ENCODE results near the gene TMPRSS3.

TMPRSS3 gene

DNA sequence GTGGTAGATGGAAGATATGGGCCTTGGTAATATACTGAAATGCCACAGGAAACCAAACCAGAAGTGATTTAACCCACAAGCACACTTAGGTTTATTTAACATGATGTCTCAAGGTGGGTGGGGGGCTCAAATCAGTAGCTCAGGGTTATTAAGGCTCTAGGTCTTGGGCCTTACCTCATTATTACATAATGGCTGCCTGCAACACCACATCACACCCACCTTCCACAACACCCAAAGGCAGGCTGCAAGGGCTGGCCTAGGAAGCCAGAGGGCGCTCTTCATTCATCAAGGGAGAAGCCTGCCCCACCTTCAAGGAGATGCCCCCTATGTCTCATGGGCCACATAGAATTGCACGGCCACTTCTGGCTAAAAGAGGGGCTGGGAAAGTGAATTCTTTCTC is 35.5 kb downstream of the TMPRSS3 start:
- DNase-seq (ENCODE audit: low read depth), result no peak
- TF ChIP-seq, protein P1, sequence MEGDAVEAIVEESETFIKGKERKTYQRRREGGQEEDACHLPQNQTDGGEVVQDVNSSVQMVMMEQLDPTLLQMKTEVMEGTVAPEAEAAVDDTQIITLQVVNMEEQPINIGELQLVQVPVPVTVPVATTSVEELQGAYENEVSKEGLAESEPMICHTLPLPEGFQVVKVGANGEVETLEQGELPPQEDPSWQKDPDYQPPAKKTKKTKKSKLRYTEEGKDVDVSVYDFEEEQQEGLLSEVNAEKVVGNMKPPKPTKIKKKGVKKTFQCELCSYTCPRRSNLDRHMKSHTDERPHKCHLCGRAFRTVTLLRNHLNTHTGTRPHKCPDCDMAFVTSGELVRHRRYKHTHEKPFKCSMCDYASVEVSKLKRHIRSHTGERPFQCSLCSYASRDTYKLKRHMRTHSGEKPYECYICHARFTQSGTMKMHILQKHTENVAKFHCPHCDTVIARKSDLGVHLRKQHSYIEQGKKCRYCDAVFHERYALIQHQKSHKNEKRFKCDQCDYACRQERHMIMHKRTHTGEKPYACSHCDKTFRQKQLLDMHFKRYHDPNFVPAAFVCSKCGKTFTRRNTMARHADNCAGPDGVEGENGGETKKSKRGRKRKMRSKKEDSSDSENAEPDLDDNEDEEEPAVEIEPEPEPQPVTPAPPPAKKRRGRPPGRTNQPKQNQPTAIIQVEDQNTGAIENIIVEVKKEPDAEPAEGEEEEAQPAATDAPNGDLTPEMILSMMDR (conservative IDR thresholded peaks at IDR 0.05; ENCODE audit: low read length), result no peak
- H3K4me3 ChIP-seq (ENCODE audit: low read length), result no peak overlapping the region

- TF ChIP-seq, protein P1 (conservative IDR thresholded peaks at IDR 0.05; ENCODE audit: low read length), result no peak
- H3K4me3 ChIP-seq (ENCODE audit: low read length), result no peak overlapping the region
- no peak for DNase-seq (ENCODE audit: low read depth)
Measured at GRCh38 chr21:42358937-42359336, 36.9 kb downstream of the TMPRSS3 start.

- no peak overlapping the region for H3K4me3 ChIP-seq (ENCODE audit: low read length)
- TF ChIP-seq, protein P1 (conservative IDR thresholded peaks at IDR 0.05; ENCODE audit: low read length), result no peak
- no peak for DNase-seq (ENCODE audit: low read depth)
Measured at GRCh38 chr21:42358261-42358660, 37.6 kb downstream of the TMPRSS3 start.

DNA sequence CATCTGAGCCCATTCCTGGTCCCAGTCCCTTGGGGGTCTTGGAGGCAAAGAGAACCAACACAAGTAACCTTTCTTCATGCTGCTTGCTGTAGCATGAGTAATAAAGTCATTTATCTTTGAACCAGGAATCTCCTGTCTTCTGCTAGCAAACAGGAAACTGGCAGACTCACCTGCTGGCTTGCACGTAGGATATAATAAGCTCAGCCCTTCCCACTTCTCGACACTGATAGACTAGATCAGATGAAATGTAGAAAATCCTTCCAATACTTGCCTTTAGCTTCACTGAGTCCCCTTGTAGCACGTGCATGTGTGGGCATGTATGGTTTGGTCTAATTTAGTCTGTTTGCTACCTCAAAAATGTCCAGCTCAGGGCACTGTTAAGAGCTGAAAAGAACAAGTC is 38.5 kb downstream of the TMPRSS3 start:
- TF ChIP-seq, protein P1 (conservative IDR thresholded peaks at IDR 0.05; ENCODE audit: low read length), result no peak
- H3K4me3 ChIP-seq (ENCODE audit: low read length), result no peak overlapping the region
- no peak for DNase-seq (ENCODE audit: low read depth)

- H3K4me3 ChIP-seq (ENCODE audit: low read length), result no peak overlapping the region
- no peak for DNase-seq (ENCODE audit: low read depth)
- TF ChIP-seq, protein P1 (conservative IDR thresholded peaks at IDR 0.05; ENCODE audit: low read length), result no peak
Measured at GRCh38 chr21:42356650-42357049, 39.2 kb downstream of the TMPRSS3 start.

DNA sequence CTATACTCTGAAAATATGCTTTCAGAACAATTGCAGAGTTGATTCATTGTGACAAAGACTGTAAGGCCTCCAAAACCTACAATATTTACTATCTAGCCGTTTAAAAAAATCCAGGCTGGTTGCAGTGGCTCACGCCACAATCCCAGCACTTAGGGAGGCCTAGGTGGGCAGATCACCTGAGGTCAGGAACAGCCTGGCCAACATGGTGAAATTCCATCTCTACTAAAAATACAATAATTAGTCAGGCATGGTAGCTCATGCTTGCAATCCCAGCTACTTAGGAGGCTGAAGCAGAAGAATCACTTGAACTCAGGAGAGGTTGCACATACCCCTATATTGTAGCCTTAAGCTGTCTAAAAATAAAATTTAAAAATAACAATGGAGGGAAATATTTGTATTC is 39.8 kb downstream of the TMPRSS3 start:
- DNase-seq (ENCODE audit: low read depth), result no peak
- TF ChIP-seq, protein P1 (conservative IDR thresholded peaks at IDR 0.05; ENCODE audit: low read length), result no peak
- H3K4me3 ChIP-seq (ENCODE audit: low read length), result no peak overlapping the region

DNA sequence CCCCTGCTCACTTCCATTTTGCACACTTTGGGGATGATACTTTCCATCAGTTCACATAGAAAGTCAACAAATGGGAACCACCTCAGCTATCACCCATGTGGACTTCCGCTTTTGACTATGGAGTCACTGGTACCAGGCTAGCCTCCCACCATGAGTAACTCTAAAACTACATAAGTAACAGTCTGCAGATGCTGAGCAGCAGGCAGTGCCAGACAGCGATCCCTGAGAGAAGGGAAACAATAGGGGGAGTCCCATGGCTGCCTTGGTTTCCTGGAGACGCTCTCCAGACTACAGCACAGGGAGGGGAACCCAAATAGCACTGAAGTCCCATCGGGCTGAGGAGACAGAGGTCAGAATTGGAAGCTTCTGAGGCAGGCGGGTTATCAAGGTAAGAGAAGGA is 42.2 kb downstream of the TMPRSS3 start:
- no peak for DNase-seq (ENCODE audit: low read depth)
- TF ChIP-seq, protein P1 (conservative IDR thresholded peaks at IDR 0.05; ENCODE audit: low read length), result no peak
- no peak overlapping the region for H3K4me3 ChIP-seq (ENCODE audit: low read length)

Measured in AG10803 (cell line).